ENCODE results near the gene RBPMS2.
"Not testable (repeated sequence)": the region's sequence is repeated elsewhere in the genome, so short reads cannot be mapped to it uniquely, and the experiment has no call there.

RBPMS2 gene

DNA sequence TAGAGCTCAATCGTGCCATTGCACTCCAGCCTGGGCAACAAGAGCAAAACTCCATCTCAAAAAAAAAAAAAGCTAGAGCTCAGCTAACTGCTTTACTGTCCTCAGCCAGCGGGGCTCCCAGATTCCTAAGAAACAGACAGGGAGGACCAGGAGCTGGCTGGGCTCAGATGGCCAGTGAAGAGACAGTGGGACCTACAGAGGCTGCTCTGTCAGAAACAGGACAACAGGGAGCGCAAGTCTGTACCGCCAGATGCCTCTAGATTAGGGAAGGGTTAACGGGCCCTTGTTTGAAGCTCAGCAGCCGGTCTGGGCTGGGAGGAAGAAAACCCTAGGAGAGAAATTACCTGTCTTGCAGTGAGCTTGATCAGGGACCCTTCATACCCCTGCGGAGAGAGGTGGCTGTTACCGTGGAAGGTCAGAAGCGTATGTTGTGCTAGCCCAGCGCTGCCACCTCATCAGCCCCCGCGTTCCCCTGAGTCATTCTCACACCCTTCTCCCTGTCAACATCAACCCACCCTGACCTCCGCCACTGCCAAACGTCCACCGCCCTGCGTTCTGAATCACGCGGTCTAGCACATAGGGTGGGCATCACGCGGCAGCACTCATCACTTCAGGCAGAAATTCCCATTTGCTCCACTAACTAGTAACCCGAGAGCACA lies 25.3 kb downstream of the RBPMS2 start:
- DNase-seq = no peak

- DNase-seq = no peak
Observed at GRCh38 chr15:64749167-64749566, 26.2 kb downstream of the RBPMS2 start.

DNA sequence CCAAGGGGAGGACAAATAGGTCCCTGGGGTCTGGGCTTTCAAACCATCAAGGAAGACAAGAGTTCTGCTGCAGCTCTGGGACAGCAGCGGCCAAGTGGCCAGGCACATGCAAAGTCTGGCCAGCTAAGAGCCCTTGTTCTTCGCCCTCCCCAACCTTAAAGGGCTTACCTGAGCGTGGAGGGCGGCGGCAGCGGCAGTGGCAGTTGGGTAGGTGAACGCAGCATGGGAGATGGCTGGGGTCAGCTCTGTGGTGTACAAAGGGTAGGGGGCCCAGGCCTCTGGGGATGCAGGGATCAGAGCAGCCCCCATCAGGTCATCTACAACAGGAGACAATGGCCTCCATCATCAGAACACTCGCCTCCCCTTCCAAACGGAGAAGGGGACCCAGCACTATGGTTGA lies 27.1 kb downstream of the RBPMS2 start:
- no peak for DNase-seq

DNA sequence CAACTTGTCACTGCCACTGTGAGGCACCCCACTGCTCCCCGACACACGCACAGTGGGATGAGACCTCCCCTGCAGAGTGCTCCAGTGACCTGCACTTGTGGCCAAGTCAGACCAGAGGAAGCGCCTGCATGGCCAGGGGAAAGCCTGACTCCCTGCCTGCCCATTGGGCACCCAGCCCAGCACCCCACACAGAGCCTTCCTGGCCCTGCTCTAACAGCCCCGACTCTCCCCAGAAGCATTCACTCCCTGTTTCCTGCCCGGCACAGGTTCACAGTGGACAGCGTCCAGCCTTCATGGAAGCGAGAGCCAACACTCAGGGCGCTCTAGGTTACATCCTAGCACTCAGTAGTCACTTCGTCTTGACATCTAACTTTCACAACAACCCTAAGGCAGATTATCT lies 27.8 kb downstream of the RBPMS2 start:
- no peak for DNase-seq

- no peak for DNase-seq
Observed at GRCh38 chr15:64746921-64747320, 28.5 kb downstream of the RBPMS2 start.

DNA sequence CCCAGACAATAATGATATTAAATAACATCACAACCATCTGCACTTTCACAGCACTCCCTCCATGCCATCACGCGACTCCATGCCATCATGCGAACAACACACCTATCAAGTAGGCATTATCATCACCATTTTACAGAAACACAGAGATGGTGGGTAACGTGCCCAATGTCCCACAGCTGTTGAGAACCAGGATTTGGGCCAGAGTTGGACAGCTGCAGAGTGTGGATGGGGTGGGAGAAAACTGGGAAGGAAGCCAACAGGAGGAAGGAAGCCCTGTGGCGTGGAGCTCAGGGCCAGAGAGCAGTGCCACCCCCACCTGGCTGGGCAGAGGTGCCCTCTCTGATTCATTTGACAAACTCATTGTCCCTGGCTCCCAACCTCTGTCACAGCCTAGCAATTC lies 29.0 kb downstream of the RBPMS2 start:
- no peak for DNase-seq

GRCh38 chr15:64743691-64744090 lies 31.7 kb downstream of the RBPMS2 start:
- no peak for DNase-seq

DNA sequence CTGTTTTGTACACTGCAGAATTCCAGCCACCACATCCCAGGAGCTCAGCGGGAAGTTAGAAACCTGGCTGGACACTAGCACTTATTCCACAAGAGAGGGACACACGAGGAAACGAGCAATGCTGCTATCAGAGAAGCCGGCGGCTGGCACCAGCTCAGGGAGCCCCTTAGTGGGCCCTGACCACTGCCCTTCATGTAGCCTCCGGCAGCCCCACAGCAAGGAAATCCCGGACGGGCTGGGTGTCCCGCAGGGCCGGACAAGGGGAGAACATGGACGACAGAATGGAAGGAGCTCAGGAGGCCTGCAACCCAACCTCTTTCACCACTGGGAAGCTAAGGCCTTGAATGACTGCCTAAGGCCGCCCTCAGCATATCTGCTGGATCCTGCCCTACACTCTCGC lies 32.5 kb downstream of the RBPMS2 start:
- DNase-seq = no peak

- DNase-seq = no peak
Observed at GRCh38 chr15:64742385-64742784, 33.0 kb downstream of the RBPMS2 start.

DNA sequence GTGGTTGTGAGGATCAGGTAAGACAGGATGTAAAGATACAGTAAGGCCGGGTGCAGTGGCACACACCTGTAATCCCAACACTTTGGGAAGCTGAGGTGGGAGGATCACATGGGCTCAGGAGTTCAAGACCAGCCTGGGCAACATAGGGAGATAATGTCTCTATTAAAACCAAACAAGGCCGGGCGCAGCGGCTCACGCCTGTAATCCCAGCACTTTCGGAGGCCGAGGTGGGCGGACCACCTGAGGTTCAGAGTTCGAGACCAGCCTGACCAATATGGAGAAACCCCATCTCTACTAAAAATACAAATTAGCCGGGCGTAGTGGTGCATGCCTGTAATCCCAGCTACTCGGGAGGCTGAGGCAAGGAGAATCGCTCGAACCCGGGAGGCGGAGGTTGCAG lies 33.7 kb downstream of the RBPMS2 start:
- not testable (repeated sequence) for DNase-seq

GRCh38 chr15:64740311-64741170 lies 34.8 kb downstream of the RBPMS2 start:
- no peak for DNase-seq

GRCh38 chr15:64739577-64740143 lies 35.7 kb downstream of the RBPMS2 start:
- no peak for DNase-seq

DNA sequence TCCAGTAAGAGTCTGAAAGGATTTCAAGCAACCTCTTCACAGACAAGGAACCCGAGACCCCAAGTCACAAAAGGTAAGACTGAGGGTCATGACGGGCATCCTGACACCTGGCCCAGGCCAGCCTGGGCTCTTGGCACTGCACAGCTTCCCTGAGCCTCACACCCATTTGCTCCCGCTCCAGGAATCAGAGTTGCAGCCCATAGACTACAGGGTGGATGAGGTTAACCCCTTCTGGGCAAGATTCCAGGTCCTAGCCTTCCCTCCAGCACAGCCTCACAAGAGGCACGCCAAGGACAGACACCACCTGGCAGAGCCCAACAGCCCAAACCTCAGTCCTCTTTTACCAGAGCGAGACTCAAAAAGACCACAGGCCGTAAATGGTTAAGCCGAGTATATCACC lies 36.2 kb downstream of the RBPMS2 start:
- no peak for DNase-seq

GRCh38 chr15:64738226-64739095 lies 36.9 kb downstream of the RBPMS2 start:
- DNase-seq = no peak

DNA sequence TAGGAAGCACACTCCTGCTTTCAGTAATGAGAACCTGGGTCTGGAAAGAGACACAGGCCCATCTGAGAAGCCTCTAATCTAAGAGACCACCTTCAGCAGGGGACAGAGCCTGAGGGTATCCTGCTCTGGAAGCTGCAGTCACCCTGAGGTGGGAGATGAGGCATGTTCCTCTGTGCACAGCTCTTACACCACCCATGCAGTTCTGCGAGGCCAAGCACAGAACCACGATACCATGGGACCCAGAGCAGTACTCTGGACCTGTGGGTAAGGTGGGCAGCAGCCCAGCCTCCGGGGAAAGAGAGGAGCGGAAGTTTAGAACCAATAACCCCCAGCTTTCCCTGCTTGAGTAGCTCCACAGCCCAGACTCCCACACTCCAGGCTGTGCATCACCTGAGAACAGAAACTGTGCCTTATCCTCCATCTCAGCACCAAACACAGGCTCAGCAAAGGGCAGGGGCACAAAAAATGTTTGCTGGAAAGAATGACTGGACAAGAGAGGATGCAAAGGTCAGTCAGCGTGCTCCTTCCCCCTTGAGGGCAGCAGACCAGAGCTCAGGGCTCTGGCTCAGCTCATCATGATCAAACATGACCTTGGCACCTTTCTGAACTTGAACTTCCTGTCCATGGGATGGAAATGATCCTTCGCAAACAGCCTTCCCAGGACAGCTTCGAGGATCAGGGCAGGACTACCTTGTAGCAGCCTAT lies 43.1 kb downstream of the RBPMS2 start:
- no peak for DNase-seq

GRCh38 chr15:64731805-64732151 lies 43.6 kb downstream of the RBPMS2 start:
- DNase-seq = no peak

GRCh38 chr15:64731012-64731804 lies 44.2 kb downstream of the RBPMS2 start:
- DNase-seq = peak; percentile 47 to 63

- DNase-seq = no peak
Observed at GRCh38 chr15:64730151-64730550, 45.2 kb downstream of the RBPMS2 start.

DNA sequence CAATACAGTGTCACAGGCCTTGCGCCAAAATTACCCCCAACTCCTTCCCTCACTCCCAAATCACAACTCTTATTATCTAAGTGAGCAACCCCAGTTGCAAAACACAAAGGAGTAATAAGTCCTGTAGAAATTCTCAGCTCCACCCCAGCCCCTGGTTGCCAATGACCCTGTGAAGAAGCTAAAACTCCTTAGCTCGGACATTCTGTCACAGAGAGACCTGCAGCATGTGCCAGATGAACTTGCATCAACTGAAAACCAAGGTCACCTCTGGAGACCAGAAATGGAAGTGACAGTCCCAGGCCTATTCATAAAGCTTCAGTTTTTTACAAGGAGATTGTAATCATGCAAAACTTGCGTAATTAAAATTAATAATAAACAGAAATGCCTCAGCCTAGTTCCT lies 55.2 kb downstream of the RBPMS2 start:
- DNase-seq = no peak

- no peak for DNase-seq
Observed at GRCh38 chr15:64717735-64718495, 57.5 kb downstream of the RBPMS2 start.

- DNase-seq = no peak
Observed at GRCh38 chr15:64717130-64717529, 58.3 kb downstream of the RBPMS2 start.
